ENCODE measurements around the gene OR6A2.

GRCh38 chr11:6755953-6756347, 43.5 kb downstream of the OR6A2 start:
- TF ChIP-seq ZNF274 (IDR thresholded peaks at IDR 0.05; ENCODE audit: low read depth, low read length) (no peak), SUZ12 (IDR thresholded peaks at IDR 0.05; ENCODE audit: extremely low read depth, insufficient read depth, insufficient read length) (no peak)
